HG03558 (cell line): ENCODE data around the gene VDR.

ENCODE experiments used
- ATAC-seq: cut with Tn5 transposase; IDR thresholded peaks from one replicate; pipeline ENCODE4 v1.9.1; 2021; ENCODE audit warnings: moderate number of reproducible peaks; ENCODE audit not compliant: unreplicated experiment; ENCODE audit errors: extremely low read depth

The VDR gene

GRCh38 chr12:47904713-47905709 lies at the start of gene VDR:
VDR (minus strand) TSS chr12:47904994; CDS start chr12:47879113, 25,881 bp downstream.
- ATAC-seq = no peak

DNA sequence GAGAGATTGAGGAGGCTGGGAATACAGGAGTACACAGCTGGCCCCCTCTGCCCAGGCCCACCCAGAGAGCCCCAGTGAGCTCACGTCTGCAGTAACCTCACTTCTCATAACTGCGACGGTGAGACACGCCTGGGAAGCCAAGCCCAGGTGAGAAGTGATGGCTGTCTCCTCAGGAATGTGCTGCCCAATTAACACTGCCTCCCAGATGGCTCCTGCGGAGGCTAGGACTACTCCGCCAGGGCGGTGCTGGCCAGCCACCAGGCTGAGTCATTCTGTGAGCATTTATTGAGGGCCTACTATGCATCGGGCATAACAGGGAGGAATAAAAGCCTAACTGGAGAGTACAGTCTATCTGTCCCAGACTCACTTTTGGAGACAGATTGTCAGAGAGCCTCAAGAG lies 49.3 kb upstream of the VDR start:
- no peak for ATAC-seq

GRCh38 chr12:47950856-47951468 lies 46.2 kb upstream of the VDR start:
- no peak for ATAC-seq

DNA sequence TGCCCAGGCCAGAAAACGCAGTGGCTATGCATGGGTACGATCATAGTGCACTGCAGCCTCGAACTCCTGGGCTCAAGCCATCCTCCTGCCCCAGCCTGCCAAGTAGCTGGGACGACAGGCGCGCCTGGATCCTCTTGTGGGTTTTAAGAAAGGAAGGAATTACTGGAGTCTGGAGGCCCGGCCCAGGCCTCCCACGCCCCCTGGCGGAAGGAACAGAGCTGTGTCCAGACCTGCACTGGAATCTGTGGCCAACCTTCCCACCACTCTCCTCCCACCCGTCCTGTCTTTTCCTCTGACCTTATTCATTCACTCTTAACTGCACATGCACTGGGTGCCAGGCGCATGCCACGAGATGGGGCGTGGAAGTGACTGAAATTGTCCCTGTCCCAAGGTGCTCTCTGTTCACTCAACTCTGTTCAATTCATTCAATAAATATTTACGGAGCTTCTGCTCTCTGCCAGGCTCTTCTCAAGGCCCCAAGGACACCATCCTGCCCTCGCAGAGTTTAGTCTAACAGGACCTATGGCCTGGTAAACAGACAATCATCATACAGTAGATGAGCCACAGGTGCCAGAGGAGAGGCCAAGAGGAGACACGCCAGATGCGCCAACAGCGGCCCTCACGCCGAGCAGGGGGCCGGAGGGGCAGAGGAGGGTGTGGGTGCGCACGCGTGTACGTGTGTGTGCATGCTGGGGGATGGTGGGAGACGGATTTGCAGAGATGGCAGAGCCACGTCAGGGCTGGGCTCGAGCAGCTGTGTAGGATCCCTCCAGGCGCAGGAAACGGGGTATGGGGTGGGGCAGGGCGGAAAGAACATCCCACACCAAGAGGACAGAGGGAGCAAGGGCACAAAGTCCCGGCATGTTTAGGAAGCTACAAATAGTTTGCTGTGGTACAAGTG lies 44.9 kb upstream of the VDR start:
- no peak for ATAC-seq

- no peak for ATAC-seq
Measured at GRCh38 chr12:47947341-47947740, 42.5 kb upstream of the VDR start.

GRCh38 chr12:47946413-47947323 lies 41.9 kb upstream of the VDR start:
- no peak for ATAC-seq

- ATAC-seq = no peak
Measured at GRCh38 chr12:47945341-47945728, 40.5 kb upstream of the VDR start.

DNA sequence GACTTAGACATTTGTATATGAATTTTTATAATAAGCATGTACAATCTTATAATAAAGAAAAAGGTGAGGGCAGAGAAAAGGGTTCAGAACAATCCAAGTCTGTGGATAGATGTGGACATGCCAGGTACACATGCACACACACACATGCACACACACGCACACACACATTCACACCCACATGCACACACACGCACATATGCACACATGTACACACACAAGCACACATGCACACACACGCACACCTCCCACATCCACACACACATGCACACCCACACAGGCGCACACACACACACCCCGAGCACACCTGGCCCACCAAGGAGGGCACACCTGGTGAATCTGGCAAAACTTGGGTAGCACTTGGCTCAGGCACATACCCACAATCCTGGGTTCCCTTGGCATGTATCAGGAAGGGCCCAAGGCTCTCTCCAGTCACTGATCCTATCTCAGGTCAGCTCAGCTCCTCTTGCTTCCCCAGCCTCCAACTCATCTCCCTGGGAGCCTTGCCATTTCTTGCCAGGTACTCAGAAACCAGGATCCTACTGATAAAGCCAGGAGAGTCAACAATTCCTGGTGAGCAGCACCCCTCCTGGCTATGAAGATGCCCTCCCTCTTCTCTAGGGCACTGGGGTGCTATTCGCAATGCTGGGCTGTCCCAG lies 40.0 kb upstream of the VDR start:
- ATAC-seq = no peak

DNA sequence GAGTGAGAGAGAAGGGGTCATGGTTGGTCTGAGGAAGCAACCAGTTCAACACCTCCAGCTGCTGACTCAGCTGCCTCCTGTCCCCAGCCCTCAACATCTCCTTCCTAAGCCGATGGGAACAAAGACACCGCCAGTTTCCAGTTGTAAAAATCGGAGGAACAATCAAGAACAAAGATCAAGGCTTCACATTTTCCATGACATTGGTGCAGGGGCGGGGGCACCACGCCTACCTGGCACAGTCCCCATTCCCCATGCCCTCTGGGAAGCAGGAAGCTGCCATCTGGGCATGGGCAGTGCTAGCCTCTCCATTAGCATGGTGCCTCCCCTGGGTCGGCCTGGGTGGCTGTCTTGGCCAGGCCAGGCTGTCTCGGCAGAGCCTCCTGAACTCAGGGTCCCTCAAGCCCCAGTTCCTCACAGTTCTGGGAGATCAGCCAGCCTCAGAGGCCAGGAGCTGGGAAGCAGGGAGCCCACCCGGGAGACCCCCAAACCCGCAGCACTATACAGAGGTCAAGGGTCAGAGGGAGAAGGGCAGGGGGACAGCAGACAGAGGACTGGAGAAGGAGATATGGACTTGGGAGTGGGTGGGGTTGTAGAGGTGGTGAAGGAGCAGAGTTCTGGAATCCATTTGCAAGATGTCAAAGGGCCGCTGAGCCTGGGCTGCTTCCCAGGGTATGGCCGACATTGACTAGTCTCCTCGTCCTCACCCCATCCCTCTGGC lies 39.0 kb upstream of the VDR start:
- no peak for ATAC-seq

DNA sequence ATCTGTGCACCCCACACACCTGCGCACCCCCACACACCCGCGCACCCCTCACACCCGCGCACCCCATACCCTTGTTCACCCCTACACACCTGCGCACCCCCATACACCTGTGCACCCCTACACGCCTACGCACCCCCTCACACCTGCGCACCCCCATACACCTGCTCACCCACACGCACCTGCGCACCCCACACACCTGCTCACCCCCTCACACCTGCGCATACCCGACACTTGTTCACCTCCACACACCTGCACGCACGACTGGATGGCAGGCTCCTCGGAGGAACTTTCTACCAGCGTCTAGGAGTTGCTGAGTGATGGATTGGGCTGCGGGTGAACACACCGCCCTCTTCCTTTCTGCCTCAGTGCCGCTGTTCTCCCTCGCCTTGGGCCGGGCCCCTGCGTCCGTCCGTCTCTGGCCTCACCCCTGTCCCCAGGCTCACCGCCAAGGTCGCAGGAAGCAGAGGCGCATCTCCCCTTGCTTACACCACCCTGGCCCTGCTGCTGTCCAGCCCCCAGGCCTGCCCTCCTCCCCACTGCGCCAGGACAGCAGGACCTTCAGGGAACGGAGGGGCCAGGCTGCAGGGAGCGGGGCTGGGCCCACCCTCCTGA lies 37.9 kb upstream of the VDR start:
- ATAC-seq = no peak

DNA sequence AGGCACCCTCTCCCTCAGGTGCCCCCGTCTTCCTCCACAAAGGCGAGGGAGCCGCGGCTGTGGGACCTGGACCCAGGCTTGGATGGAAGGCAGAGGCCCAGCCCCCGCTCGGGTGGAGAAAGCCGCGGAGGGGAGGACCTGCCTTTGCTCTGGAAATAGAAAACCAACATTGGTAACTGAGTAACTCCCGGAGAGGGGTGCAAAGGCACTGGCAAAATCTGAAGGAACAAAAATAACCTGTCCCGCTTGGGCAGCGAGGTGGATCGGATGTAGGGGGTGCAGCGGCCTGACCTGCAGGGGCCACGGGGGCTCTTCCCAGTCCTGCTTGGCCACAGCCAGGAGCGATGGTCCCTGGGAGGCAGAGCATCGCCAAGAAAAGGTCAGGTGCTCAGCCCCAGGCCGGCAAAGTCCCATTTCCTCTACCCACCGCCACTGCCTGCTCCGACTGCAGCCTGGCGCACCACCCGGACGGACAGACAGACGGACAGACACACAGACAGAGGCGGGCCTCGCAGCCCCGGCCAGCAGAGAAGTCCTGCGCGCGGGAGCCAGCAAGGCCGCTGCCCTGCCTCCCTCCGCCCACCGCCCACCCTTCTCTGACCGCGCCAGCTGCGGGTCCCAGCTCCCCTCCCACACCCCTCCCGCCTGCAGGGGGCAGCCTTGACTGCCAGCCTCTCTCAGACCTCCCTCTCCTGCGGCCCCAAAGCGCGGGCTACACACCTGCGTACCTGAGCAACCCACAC lies 37.2 kb upstream of the VDR start:
- ATAC-seq = no peak

- no peak for ATAC-seq
Measured at GRCh38 chr12:47941475-47941780, 36.6 kb upstream of the VDR start.

- ATAC-seq = no peak
Measured at GRCh38 chr12:47940773-47941474, 36.1 kb upstream of the VDR start.

GRCh38 chr12:47939009-47939601 lies 34.3 kb upstream of the VDR start:
- no peak for ATAC-seq

- no peak for ATAC-seq
Measured at GRCh38 chr12:47938594-47938993, 33.8 kb upstream of the VDR start.

GRCh38 chr12:47938093-47938492 lies 33.3 kb upstream of the VDR start:
- ATAC-seq = no peak

- ATAC-seq = no peak
Measured at GRCh38 chr12:47935184-47935583, 30.4 kb upstream of the VDR start.
